Activated CD8-positive, alpha-beta T cell treated with anti-CD3 and anti-CD28 coated beads for 36 hours (primary cell): ENCODE measurements around the gene BEST1. TPM values are rescaled to one million over a fixed set of nuclear protein-coding genes. Genes with fewer than 3 reads are reported as not detected.
A peak's percentile ranks its signal among the peaks of the same experiment; 100 is the strongest.

Experiments used
- ATAC-seq: fragments of 200-7000 bp; cut with Tn5 transposase; one replicate; pipeline ENCODE4 v1.10.0; 2021; ENCODE audit warnings: mild to moderate bottlenecking, moderate library complexity
- CTCF ChIA-PET: fragments of 350-600 bp; sonication (Branson Sonifier 250); formaldehyde crosslinking; loops from one replicate; lab custom pipeline; 2021; ENCODE audit warnings: antibody characterized with exemption; lab: Charles Lee
- POLR2A ChIA-PET: fragments of 350-600 bp; sonication (Branson Sonifier 250); formaldehyde crosslinking; loops from one replicate; lab custom pipeline; 2021; ENCODE audit warnings: antibody characterized with exemption; lab: Charles Lee
- DNase-seq: peaks from one replicate; pipeline ENCODE4 v3.0.0-alpha.2; 2020
- H3K27ac Mint-ChIP-seq: one replicate; pipeline ENCODE4 v1.8.0; 2021; ENCODE audit warnings: mild to moderate bottlenecking, mixed read lengths
- H3K27me3 Mint-ChIP-seq: one replicate; pipeline ENCODE4 v1.8.0; 2021; ENCODE audit warnings: mixed read lengths
- H3K36me3 Mint-ChIP-seq: one replicate; pipeline ENCODE4 v1.8.0; 2021; ENCODE audit warnings: low read depth, mixed read lengths
- H3K4me1 Mint-ChIP-seq: one replicate; pipeline ENCODE4 v1.8.0; 2021; ENCODE audit warnings: low read depth, mixed read lengths
- H3K4me3 Mint-ChIP-seq: one replicate; pipeline ENCODE4 v1.8.0; 2021; ENCODE audit warnings: mild to moderate bottlenecking, moderate library complexity, mixed read lengths
- H3K9me3 Mint-ChIP-seq: one replicate; pipeline ENCODE4 v1.8.0; 2021; ENCODE audit warnings: mixed read lengths
- intact Hi-C: fragments of 100-400 bp; cut with micrococcal nuclease; formaldehyde crosslinking; loops from one replicate; pipeline ENCODE4 v1.10.0; 2022
- total RNA-seq, 2 experiments: library from RNA; stranded (reverse); gene quantifications; one replicate each; pipeline ENCODE4 v1.2.3, GENCODE V29; 2021
- TF ChIP-seq, protein P1 (sequence below): fragments of 200-600 bp; IDR thresholded peaks from one replicate; pipeline ENCODE4 v1.8.0; 2022; ENCODE audit warnings: antibody characterized with exemption, mild to moderate bottlenecking

BEST1 gene
- total RNA-seq: under 1 TPM; 0.61 to 0.83 TPM

DNA sequence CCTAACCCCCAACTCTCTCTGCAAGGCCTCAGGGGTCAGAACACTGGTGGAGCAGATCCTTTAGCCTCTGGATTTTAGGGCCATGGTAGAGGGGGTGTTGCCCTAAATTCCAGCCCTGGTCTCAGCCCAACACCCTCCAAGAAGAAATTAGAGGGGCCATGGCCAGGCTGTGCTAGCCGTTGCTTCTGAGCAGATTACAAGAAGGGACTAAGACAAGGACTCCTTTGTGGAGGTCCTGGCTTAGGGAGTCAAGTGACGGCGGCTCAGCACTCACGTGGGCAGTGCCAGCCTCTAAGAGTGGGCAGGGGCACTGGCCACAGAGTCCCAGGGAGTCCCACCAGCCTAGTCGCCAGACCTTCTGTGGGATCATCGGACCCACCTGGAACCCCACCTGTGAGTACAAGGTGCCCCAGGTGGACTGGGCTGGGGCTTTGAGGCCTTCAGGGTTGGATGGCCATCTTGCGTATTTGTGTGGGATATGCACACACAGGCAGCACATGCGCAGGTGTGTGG lies at the start of gene BEST1:
BEST1 (plus strand) TSS at position 317 of the 513 bp plus-strand sequence. CDS start 1,456 bp downstream, outside the sequence.
- peaks cover 8% of the 10 kb centered on the region for H3K4me1 Mint-ChIP-seq
- TF ChIP-seq, protein P1, sequence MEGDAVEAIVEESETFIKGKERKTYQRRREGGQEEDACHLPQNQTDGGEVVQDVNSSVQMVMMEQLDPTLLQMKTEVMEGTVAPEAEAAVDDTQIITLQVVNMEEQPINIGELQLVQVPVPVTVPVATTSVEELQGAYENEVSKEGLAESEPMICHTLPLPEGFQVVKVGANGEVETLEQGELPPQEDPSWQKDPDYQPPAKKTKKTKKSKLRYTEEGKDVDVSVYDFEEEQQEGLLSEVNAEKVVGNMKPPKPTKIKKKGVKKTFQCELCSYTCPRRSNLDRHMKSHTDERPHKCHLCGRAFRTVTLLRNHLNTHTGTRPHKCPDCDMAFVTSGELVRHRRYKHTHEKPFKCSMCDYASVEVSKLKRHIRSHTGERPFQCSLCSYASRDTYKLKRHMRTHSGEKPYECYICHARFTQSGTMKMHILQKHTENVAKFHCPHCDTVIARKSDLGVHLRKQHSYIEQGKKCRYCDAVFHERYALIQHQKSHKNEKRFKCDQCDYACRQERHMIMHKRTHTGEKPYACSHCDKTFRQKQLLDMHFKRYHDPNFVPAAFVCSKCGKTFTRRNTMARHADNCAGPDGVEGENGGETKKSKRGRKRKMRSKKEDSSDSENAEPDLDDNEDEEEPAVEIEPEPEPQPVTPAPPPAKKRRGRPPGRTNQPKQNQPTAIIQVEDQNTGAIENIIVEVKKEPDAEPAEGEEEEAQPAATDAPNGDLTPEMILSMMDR: no peak
- no peak for DNase-seq
- H3K36me3 Mint-ChIP-seq: no peaks in the 10 kb centered on the region
- H3K27ac Mint-ChIP-seq: peak within 1 kb of the TSS; percentile 52
- POLR2A ChIA-PET: interaction anchor here (0.8 to 1.2 kb wide), 3 partner anchors 16 to 18 kb away, joined by 3 to 5 read pairs (median 4); partner anchors contain the start of gene FTH1
- no peak within 1 kb of the TSS for H3K4me3 Mint-ChIP-seq
- no peak for ATAC-seq
- peaks cover 15% of the 10 kb centered on the region for H3K27me3 Mint-ChIP-seq
- H3K9me3 Mint-ChIP-seq: no peaks in the 10 kb centered on the region
- CTCF ChIA-PET: interaction anchor here (0.8 to 11.9 kb wide), 6 partner anchors 10 to 158 kb away, joined by 3 to 215 read pairs (median 30); no protein-coding TSS in a partner anchor
- intact Hi-C loops: no loop called here

DNA sequence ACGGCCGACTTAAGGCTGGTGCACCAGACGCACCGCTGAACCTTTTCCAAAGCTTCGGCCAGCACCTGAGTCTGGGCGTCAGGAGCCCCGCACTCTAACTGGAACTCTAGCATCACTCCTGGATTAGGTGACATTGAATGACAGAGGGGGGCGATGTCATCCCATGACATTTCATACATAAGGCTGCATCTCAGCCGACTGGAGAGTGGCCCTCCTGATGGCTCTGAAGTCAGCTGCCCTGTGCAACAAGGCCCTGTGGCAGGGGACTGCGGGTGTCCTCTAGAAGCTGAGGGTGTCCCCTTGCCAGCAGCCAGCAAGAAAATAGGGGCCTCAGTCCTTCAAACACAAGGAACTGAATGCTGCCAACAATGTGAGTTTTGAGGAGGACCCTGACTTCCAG lies 48.8 kb upstream of the BEST1 start:
- Mint-ChIP-seq H3K4me3 (no peak overlapping the region), H3K4me1 (peaks cover 6% of the 10 kb centered on the region), H3K36me3 (no peaks in the 10 kb centered on the region), H3K27me3 (no peaks in the 10 kb centered on the region), H3K9me3 (no peaks in the 10 kb centered on the region), H3K27ac (no peak overlapping the region)
- TF ChIP-seq, protein P1: no peak
- ATAC-seq (no peak), DNase-seq (peak; percentile 17)
- intact Hi-C loops: no loop called here
- CTCF ChIA-PET: interaction anchor here (0.6 to 11.7 kb wide), 10 partner anchors 9 to 409 kb away, joined by 3 to 352 read pairs (median 3); partner anchors contain the start of gene BEST1
- POLR2A ChIA-PET: no interaction called here

DNA sequence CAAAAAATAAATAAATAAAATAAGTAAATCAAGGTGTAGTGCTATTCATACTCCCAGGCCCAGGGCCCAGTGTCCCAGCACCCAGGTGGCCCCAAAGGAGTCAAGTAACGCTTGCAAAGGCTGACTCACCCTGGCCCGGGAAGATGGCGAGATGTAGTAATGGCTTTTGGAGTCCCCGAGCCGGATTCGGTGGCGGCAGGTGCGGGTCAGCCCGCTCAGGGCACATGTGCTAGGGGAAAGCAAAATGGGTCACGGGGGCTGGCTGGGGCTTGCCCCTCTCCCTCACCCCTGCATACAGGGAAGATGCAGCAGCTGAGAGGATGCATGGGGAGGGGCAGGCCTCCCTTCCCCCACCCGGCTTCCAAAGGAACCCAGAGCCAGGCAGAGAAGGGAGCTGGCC lies 47.8 kb upstream of the BEST1 start:
- ChIA-PET POLR2A (no interaction called here), CTCF (interaction anchor here (0.6 to 11.7 kb wide), 6 partner anchors 36 to 408 kb away, joined by 3 to 352 read pairs (median 3); partner anchors contain the start of gene BEST1)
- TF ChIP-seq, protein P1: no peak
- H3K27ac Mint-ChIP-seq: no peak overlapping the region
- DNase-seq (no peak), ATAC-seq (no peak)
- H3K4me1 Mint-ChIP-seq: peaks cover 6% of the 10 kb centered on the region
- intact Hi-C loops: no loop called here
- no peak overlapping the region for H3K4me3 Mint-ChIP-seq
- H3K27me3 Mint-ChIP-seq: no peaks in the 10 kb centered on the region
- H3K9me3 Mint-ChIP-seq: no peaks in the 10 kb centered on the region
- no peaks in the 10 kb centered on the region for H3K36me3 Mint-ChIP-seq

DNA sequence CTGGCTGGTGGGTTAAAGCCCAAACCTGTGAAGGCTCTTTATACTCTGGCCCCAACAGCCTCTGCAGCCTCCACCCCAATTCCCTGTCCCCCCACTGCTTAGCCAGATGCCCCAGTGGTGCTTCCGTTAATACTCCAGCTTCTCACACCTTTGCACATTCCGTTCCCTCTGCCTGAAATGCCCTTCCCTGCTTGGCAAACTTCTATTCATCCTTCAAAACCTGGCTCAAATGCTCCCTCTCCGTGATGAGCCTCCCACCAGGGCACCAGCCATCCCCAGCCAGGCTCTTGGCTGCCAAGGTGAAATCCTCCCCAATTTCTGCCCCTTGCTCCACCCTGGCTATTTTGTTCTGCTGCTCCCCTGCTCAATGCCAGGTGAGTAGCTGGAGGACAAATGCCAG lies 46.3 kb upstream of the BEST1 start:
- H3K36me3 Mint-ChIP-seq: no peaks in the 10 kb centered on the region
- TF ChIP-seq, protein P1: no peak
- no peaks in the 10 kb centered on the region for H3K27me3 Mint-ChIP-seq
- ChIA-PET CTCF (interaction anchor here (1.5 to 11.7 kb wide), 4 partner anchors 10 to 205 kb away, joined by 4 to 352 read pairs (median 114); partner anchors contain the start of gene BEST1), POLR2A (no interaction called here)
- H3K4me3 Mint-ChIP-seq: no peak overlapping the region
- no peaks in the 10 kb centered on the region for H3K9me3 Mint-ChIP-seq
- intact Hi-C loops: no loop called here
- DNase-seq: no peak
- H3K4me1 Mint-ChIP-seq: peaks cover 6% of the 10 kb centered on the region
- no peak for ATAC-seq
- H3K27ac Mint-ChIP-seq: no peak overlapping the region

DNA sequence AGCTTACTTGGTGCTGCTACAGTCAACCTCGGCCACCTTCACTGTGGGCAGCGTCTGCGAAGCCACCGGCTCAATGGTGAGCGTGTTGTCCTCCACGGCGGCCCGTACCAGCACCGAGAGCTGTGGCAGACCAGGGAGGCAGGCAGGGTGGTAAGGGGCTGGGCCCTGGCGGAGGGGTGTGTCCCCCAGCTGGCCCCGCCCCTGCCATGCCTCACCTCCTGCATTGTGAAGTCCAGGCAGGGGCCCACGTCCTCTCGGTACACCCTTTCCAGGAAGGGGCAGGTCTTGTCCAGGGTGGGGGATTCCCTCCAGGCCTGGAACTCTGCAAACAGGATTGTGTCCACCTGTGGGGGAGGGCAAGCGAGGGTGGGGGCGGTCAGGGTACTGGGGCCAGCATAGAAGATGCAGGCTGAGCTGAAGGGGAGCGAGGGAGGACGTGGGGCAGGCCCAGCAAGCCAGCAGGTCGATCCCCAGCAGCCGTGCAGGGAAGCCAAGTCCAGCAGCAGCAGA lies 45.6 kb upstream of the BEST1 start:
- TF ChIP-seq, protein P1: no peak
- Mint-ChIP-seq H3K36me3 (no peaks in the 10 kb centered on the region), H3K4me3 (no peak overlapping the region), H3K27me3 (no peaks in the 10 kb centered on the region), H3K9me3 (no peaks in the 10 kb centered on the region), H3K27ac (no peak overlapping the region), H3K4me1 (no peaks in the 10 kb centered on the region)
- ATAC-seq (peak; percentile 78), DNase-seq (peak; percentile 31)
- ChIA-PET POLR2A (no interaction called here), CTCF (interaction anchor here (0.7 to 11.7 kb wide), 6 partner anchors 9 to 204 kb away, joined by 3 to 352 read pairs (median 9); partner anchors contain the start of gene BEST1)
- intact Hi-C loops: no loop called here
